SH-SY5Y (cell line): ENCODE results near the gene DNAH17.

Experiments used
- GATA2 ChIP-seq: IDR thresholded peaks from 2 replicates; pipeline ENCODE4 v1.6.1; 2011; ENCODE audit warnings: mild to moderate bottlenecking, low read depth, low read length
- GATA3 ChIP-seq: IDR thresholded peaks from 2 replicates; pipeline ENCODE4 v1.6.1; 2011; ENCODE audit warnings: low read depth, mild to moderate bottlenecking, low read length, moderate library complexity

The DNAH17 gene

DNA sequence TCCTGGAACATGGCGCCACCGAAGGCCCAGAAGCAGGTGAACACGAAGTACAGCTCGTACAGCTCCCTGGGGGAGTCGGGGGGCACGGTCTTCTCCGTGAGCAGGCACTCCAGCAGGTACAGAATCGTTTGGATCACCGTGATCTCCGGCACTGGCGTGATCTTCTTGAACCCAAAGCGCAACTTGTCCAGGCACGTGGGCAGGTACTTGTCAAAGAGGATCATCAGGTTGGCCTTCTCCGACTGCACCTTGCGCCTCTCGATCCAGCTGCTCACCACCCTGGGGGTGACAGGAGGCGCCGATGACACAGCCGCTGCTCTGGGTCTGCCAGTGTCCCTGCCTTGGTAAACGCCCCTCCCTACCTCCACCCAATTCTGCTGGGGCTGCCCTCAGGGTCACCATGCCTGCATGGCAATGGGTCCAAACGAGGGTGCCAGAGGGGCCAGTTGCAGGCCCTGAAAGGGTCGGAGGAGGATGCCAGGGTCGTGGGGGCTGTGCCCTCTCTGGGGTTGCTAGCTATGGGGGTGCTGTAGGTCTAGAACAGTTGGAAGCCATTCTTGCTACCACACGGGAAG, 90.9 kb downstream of the DNAH17 start:
- TF ChIP-seq GATA3: no peak
- TF ChIP-seq GATA2: no peak

DNA sequence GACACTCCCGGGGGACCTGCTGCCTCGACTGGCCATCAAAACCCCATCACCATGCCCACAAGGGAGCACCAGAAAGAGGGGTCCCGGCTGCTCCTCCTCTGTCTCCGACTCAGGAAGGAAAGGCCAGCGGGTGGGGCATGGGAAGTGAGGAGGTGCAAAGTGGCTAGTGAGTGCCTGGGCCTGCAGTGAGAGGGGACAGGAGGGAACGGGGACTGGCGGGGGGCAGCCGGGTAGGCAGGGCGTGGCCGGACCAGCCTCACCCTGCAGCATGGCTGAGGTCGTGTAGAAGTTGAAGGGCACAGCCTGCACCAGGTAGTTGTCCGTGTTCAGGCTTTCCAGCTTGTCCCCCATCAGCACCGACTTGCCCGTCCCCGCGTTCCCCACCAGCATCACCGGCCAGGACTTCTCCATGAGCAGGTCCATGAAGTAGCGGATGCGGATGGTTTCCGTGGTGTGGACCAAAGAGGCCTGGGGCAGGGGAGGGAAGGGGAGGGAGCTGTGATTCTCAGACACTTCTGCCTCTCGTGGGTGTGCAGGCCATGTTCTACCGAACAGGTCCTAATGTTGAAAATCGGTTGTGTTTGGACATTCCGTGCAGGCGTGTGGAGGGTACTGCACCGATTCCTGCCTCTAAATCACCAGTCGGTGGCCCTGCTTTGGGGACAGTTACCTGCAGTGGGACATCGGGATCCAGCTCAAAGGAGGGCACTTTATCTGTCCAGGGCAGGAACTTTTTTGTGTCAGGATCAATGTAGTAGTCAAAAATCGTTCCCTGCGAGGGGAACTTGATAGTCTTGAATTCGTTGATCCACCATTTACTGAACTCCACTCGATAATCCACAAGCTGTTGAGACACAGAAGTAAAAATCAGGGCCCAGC, 91.7 kb downstream of the DNAH17 start:
- TF ChIP-seq GATA3 (no peak), GATA2 (no peak)

DNA sequence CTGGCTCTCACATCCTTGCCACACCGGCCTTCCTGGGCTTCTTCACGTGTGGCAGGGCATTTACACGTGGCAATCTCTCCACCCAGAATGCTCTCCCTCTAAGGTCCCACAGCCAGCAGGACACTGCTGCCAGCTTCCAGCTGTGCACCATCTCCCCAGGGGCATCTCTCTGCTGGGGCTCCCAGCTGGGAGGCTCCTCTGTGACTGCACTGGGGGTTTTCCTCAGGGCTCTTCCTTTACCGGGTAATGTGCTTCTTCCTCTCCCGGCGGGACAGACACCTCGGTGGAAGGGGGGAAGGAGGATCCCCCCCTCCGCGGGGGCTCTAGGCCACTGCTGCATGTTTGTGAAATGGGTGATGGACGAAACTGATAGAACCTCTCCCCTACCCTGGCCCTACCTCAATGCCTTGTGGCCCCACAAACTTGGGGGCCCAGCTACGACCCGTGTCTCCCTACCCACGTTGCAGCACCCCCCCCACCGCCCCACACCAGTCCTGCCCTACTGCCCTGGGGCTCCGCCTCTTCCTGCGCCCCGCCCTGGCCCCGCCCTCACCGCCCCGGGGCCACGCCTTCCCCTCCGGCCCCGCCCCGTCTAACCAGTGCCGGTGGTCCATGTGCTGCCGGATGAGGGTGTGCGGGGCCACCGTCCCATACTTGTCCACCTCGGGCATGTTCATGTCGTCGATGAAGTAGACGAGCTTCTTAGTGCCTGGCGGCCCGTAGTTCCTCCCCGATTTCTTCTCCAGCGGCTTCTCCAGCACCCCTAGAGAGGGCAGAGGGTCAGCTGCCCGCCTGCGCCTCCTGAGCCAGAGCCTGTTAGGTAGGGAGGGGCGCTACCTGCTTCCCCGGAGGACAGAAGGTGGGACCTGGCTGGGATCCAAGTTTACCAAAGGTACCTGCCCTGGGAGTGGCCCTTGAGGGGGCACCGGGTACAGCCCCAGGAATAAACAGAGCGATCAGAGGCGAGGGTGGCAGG, 92.6 kb downstream of the DNAH17 start:
- TF ChIP-seq GATA3 (no peak), GATA2 (no peak)

DNA sequence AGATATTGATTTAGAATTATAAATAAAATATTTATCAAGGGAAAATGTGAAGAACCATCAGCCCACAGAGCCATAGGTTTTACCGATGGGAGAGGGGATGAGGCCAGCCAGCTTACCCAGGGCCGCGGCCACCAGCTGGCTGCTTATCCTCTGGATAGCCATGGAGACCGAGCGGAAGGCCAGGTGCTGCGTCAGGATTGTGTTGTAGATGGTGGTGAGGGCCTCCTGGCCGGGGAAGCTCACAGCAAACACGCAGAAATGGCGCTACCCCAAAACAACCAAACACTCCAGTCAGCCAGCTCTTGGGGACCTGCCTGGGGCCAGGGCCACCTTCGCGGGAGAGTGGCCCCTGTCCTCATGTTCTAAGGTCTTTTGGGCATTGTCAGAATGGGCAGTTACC, 97.8 kb downstream of the DNAH17 start:
- TF ChIP-seq GATA2 (no peak), GATA3 (no peak)

DNA sequence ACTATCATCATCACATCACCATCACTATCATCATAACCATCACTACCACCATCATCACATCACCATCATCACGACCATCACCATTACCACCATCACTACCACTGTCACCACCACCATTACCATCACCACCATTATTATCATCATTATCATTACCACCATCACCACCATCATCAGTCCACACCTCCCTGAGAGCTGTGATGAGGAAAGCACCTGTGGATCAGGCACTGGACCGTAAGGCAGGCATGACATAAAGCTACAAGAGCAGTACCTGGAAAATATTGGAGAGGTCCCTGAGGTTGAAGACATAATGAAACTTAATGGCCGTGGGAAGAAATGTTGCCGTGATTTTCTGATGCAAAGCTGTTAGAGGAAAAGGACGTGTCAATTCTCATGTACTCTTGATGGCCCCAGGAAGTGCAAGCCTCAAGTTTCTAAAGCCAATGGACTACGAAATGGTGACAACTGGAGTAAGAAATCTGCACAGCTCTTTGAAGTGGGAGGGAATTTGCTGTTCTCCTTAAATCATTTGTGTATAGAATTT, 98.4 kb downstream of the DNAH17 start:
- TF ChIP-seq GATA3 (no peak), GATA2 (no peak)

DNA sequence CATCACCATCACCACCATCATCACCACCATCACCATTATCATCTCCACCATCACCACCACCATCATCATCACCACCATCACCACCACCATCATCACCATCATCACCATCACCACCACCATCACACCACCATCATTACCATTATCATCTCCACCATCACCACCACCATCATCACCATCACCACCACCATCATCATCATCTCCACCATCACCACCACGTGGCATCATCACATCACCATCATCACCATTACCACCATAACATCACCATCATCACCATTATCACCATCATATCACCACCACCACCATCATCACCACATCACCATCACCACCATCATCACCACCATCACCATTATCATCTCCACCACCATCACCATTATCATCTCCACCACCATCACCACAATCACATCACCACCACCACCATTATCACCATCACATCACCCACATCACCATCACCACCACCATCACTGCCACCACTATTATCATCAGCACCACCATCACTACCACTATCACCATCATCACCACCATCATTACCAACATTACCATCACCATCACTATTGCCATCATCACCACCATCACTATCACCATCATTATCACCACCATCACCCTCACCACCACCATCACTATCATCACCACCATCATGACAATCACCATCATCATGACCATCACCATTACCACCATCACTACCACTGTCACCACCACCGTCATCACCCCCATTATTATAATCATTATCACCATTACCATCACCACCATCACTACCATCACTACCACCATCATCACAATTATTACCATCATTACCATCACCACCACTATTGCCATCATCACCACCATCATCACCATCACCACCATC, 99.1 kb downstream of the DNAH17 start:
- no peak for TF ChIP-seq GATA3
- TF ChIP-seq GATA2: no peak

DNA sequence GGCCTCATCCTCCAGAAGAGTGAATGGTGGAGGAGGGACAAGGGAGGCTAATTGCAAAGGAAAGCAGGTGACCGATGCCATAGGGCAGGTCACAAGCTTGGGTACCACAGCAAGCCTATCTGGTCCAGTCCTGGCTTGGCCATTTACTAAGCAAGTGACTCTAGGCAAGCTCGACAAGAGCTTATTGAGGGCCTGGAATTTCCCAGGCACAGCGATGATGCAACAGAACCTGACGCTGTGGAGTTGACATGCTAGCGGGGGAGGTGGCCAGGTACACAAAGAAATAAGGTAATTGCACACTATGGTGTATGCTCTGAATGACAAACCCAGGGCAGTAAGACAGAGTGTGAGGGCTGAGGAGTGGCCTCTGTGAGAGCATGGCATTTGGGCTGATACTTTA, 100.2 kb downstream of the DNAH17 start:
- no peak for TF ChIP-seq GATA3
- TF ChIP-seq GATA2: no peak

DNA sequence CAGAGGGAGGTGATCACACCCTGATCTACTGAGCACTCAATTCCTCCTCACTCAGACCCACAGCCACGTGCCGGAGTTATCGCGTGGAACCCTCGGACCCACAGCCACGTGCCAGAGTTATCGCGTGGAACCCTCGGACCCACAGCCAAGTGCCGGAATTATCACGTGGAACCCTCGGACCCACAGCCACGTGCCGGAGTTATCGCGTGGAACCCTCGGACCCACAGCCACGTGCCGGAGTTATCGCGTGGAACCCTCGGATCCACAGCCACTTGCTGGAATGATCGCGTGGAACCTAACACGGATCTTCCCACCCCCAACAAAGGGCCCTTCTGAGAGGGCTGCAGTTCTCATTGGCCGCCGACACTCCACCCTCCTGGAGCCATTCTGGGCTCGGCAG, 101.0 kb downstream of the DNAH17 start:
- TF ChIP-seq GATA3 (no peak), GATA2 (no peak)

DNA sequence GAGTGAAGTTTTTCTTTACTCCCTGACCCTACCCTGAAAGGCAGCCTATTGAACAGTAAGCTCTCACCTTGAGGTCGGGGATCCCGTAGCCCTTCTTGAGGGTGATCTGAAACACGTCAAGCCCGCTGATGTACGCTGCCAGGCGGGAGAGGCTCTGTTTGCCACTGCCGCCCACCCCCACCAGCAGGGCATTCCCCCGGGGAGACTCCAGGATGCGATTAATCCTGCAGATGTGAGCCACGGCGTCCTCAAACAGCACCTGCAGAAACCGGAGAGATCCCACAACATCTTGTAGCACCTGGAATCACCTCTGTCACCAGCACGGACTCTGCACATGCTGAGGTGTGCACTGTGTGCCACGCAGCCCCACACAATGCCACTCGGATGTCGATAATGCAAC, 102.0 kb downstream of the DNAH17 start:
- TF ChIP-seq GATA3: no peak
- no peak for TF ChIP-seq GATA2

DNA sequence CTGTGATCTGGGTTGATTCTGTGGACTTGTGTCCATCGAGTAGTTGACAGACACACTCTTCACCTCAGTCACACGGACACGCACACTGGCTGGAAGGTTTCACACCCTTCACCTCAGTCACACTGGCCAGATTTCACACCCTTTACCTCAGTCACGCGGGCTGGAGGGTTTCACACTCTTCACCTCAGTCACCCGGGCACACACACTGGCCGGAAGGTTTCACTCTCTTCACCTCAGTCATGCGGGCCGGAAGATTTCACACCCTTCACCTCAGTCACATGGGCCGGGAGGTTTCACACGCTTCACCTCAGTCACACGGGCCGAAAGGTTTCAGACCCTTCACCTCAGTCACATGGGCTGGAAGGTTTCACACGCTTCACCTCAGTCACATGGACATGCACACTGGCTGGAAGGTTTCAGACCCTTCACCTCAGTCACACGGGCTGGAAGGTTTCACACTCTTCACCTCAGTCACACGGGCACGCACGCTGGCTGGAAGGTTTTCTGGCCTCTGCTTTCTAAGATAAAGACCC, 102.5 kb downstream of the DNAH17 start:
- TF ChIP-seq GATA3: no peak
- TF ChIP-seq GATA2: no peak

DNA sequence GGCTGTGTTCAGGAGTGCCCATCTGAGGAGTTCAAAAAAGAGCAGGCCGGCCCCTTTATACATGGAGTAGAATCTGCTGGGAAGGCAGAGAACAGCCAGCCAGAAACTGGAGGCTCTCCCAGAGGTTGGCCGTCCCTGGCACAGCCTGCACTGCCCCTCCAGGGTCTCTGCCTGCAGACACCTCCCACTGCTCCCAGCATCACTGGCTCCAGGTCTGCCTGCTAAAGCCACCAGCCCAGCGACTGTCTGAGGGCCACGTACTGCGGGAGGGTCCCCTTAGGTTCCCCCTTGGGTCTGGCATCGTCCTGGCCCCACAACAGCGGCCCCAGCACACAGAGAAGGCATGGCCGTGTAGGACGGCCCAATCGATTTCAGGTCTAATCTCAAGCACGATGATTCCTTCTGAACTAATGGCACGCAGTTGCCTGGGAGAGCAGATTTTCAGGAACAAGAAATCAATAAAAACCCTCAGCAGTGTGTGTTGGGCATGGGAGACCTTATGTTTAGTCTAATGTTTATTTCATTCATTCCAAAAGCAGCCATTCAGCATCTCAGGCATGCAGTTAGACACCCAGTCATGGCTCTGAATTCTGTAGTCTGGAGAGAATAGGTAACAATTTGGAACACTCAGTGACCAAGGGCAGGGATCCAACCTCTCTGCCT, 103.1 kb downstream of the DNAH17 start:
- no peak for TF ChIP-seq GATA2
- no peak for TF ChIP-seq GATA3

DNA sequence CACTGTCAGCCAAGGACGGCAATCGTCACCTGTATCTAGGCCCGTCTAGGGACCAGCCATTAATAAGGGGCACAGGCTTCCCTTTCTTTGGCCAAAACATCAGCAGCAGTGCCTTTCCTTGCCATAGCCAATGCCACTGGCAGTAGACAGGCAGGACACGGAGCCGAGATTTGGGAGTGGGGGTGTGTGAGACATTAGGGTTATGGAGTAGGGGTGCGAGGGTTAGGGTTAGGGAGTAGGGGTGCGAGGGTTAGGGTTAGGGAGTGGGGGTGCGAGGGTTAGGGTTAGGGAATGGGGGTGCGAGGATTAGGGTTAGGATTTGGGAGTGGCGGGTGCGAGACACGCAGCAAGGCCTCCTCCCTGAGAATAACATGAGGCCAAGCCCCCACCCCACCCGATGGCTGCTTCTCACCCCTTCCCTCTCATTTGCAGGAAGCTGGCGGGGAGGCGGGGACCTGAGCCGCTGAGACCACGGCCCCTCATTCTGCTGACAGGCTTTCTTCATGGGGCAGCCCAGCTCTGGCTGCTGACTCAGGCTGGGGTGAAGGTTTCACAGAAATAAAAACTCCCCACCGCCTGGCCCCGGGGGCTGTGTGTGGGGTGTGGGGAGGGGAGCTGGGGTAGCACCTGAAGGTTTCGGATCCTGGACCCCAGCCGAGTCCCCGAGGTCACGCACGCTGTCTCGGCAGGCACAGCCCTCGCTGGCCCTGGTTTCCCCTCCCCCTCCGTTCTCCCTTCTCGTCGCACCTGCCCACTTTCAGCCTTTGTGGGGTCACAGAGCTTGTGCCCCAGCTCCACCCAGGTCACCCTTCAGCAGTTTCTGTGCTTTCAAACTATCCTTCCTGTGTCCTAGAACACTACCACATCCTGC, 104.9 kb downstream of the DNAH17 start:
- TF ChIP-seq GATA3: no peak
- TF ChIP-seq GATA2: no peak
